NCI-H1694 (cell line): Measurements from ENCODE around the gene TRIM75.
"Not testable (repeated sequence)": the region's sequence is repeated elsewhere in the genome, so short reads cannot be mapped to it uniquely, and the experiment has no call there.

Experiments
- DNase-seq: peaks from one replicate; lab custom pipeline; 2025; lab: John Stamatoyannopoulos, UW

TRIM75 gene

DNA sequence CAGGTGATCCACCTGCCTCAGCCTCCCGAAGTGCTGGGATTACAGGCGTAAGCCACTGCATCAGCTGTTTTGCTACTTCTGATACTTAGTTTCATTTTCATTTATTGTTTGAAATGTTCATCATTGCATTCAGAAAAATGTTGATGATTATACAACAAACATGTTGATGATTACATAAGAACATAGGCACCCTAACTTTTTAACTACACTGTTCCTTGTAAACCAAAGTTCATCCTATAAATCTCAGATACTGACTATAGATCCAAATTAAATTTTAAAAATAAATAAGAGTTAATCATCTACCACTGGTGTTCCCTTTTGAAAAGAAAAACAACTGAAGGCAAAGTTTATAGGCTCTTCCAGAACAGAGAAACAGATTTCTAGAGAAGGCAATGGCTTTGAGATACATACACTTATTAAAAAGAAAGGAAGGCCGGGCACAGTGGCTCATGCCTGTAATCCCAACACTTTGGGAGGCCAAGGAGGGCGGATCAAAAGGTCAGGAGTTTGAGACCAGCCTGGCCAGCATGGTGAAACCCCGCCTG is 23.4 kb downstream of the TRIM75 start:
- DNase-seq, result no peak

DNA sequence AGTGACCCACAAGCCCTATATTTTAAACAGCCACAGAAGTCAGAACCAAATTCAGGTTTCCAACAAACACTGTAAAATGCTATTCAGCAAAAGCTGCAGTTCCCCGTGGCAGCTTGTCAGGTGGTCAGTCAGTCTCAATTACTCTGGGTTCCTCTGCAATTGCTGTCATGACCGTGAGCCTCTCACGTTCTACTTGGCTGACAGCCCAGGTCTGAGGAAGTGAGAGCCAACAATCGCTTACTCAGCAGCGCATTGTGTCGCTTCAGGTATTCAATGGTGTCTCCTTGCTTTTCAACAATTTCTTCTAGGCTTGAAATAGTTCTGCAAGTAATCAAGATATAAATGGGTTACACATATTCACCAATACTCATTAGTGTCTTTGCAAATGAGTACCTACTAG is 25.8 kb downstream of the TRIM75 start:
- no peak for DNase-seq

DNA sequence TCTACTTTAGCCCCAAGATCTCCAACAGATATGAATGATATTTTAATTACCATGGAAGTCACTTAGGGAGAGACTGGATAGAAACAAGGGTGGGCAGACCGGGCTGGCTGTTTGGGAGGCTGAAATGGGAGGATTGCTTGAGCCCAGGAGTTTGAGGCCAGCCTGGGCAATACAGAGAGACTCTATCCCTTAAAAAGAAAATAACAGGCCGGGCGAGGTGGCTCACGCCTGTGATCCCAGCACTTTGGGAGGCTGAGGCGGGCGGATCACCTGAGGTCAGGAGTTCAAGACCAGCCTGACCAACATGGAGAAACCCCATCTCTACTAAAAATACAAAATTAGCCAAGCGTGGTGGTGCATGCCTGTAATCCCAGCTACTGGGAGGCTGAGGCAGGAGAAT is 31.1 kb downstream of the TRIM75 start:
- not testable (repeated sequence) for DNase-seq

DNA sequence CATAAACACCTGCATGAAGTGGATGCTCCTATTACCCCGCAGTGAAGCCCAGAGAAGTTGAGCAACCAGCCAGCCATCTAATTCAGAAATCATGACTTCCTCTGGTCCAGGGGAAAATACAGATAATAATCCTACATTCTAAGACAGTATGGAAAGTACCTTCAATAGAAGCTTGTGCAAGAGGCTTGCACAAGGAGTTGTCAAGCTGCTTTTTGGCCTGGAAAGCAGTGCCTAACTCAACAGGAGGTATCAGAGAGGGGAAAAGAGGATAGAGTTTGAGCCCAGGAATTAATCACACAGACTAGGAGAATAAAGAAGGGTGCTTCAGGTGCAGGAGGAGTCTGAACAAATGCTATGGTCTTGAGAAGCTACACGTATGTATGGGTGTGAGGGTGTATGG is 32.3 kb downstream of the TRIM75 start:
- no peak for DNase-seq

DNA sequence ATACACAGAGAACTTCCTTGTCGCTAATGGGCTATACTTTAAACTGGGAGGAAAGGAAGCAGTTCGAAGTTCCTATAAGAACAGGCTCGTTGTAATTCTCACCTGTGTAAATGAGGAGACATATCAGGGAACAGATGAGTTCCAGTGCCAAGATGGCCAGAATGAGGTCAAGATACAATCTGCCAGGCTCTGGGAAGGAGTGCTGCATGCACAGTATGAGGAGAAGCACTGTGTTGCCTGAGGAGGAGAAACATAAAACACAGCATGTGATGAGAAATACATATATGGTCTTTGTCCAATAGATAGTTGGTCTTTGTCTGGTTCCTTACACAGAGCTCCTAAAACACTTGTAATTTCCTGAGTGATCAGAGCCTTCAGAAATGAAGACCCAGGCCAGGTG is 34.7 kb downstream of the TRIM75 start:
- no peak for DNase-seq

DNA sequence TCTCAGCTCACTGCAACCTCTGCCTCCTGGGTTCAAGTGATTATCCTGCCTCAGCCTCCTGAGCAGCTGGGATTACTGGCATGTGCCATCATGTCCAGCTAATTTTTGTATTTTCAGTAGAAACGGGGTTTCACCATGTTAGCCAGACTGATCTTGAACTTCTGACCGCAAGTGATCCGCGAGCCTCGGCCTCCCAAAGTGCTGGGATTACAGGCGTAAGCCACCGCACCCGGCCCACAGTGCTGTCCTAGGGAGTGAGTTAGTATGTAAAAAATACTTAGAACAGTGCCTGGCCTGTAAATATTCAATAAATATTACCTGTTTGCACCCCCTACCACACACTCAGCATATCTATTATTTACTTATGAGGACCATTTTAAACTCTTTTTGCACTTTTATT is 38.5 kb downstream of the TRIM75 start:
- DNase-seq, result not testable (repeated sequence)

DNA sequence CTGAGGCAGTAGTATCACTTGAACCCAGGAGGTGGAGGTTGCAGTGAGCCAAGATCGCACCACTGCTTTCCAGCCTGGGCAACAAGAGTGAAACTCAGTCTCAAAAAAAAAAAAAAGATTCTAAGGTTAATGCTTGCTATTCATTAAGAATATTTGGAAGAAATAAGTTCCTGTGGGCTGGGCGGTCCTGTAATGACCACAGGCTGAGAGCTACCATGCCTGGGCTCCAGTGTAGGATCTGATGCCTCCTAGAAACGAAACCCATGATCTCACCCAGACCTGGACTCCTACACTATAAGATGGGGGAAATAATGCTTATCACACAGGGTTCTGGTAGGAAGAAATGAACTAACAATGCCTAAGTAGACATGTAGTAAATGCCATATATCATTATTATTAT is 41.2 kb downstream of the TRIM75 start:
- no peak for DNase-seq

DNA sequence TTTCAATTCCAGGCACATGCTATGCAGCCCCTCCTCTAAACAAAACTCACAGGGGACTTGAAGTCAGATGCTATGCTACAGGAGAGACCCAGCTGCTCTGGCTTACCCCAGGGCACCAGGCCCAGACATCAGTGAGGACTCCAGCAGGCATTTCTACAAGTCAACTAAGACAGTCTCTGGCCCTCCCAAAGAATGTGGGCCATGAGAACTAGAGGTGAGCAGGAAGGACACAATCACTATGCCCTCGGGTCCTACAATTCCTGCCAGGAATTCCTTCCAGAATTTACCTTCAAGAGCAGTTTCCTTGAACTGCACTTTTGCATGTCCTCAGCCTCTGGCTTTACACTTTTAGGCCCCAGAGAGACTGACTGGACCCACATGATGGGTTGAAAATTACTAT is 41.6 kb downstream of the TRIM75 start:
- DNase-seq, result no peak

DNA sequence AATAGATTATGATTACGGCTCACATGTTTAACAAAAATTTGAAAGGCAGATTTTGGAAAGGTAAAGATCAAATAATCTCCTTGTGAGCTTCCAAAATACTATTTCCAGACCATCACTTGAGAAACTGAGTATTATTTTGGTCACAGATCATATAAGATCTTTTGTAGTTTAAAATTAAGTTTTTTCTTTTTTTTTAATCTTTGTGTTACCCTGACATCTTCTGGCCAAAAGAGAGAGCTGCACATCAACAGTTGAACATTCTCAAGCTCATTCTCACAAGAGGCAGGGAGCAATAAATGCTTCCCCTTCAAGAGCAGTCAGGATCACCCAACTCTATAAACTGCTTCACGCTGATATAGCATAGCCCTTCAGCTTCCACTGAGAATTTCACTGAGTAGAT is 43.1 kb downstream of the TRIM75 start:
- peak; percentile 2 for DNase-seq

DNA sequence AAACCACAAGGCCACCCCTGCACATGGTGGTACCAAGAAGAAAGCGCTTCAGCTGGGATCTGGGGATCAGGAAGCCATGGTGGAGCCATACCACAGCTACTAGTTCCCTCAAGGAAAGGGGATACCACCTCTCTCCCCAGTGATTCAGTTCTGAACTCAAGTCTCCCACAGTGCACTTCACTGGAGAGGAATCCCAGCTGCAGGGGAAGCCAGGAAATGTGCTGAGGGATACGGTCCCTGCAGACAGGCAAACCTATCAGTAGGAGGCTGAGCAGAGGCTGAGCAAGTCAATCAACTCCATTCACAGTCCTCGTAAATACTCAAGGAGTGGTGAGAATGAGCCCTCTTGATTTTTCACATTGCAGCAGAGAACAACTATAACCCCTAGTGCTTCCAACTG is 48.0 kb downstream of the TRIM75 start:
- no peak for DNase-seq

DNA sequence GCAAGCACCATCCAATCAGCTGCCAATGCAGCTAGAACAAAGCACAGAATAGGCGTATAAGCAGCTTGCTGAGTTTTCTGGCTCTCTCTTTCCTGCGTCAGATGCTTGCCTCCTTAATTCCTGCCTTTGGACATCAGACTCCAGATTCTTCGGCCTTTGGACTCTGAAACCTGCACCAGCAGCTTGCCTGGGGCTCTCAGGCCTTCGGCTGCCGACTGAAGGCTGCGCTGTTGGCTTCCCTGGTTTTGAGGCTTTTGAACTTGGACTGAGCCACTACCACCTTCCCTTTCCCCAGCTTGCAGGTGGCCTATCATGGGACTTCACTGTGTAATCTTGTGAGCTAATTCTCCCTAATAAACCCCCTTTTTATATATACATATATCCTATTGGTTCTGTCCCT is 52.9 kb downstream of the TRIM75 start:
- no peak for DNase-seq
